Pons (tissue), 1 donor: ENCODE data around the gene ORMDL3.

Experiments used
- DNase-seq: peaks from one replicate; pipeline ENCODE4 v3.0.0-alpha.2; 2016; ENCODE audit warnings: low spot score

The ORMDL3 gene

GRCh38 chr17:39871801-39872200 lies 55.6 kb downstream of the ORMDL3 start:
- DNase-seq, result no peak
